ENCODE data around the gene OR10G6. TPM values are rescaled to one million over a fixed set of nuclear protein-coding genes. Genes with fewer than 3 reads are reported as not detected.

Gene OR10G6
- not detected in 2 replicates for total RNA-seq

GRCh38 chr11:123995119-123995518 lies at the start of gene OR10G6:
Gene OR10G6, minus strand, starts transcription at chr11:123995161. Its CDS starts 0 bp downstream, at chr11:123995161.

GRCh38 chr11:124041254-124041653 lies 46.3 kb upstream of the OR10G6 start, which contains the start of gene OR10G7:
Gene OR10G7, minus strand, starts transcription at chr11:124041325. Its CDS starts 2,324 bp downstream, at chr11:124039001.

GRCh38 chr11:124026498-124026897 lies 31.5 kb upstream of the OR10G6 start, which contains the start of gene OR10G8:
Gene OR10G8, plus strand, starts transcription at chr11:124026798. Its CDS starts 2,825 bp downstream, at chr11:124029623.

GRCh38 chr11:124012697-124013096 lies 17.7 kb upstream of the OR10G6 start, which contains the start of gene OR10G4:
Gene OR10G4, plus strand, starts transcription at chr11:124012997. Its CDS starts 2,578 bp downstream, at chr11:124015575.

GRCh38 chr11:123977731-123978347 lies 17.1 kb downstream of the OR10G6 start, which contains the start of gene OR10S1:
Gene OR10S1, minus strand, starts transcription at chr11:123977781. Its CDS starts 117 bp downstream, at chr11:123977664.

Other genes starting within 250 kb of the OR10G6 start
- gene OR6X1, start 240.6 kb downstream of the OR10G6 start, total RNA-seq: not detected in 2 replicates
- not detected in 2 replicates for gene OR6M1, start 188.8 kb downstream of the OR10G6 start, total RNA-seq
- not detected in 2 replicates for gene TMEM225, start 109.5 kb downstream of the OR10G6 start, total RNA-seq
- gene OR8D4, start 93.0 kb downstream of the OR10G6 start, total RNA-seq: 0.32 TPM in 1 of 2 replicates, not detected in the other
- gene OR4D5, start 55.5 kb downstream of the OR10G6 start, total RNA-seq: not detected in 2 replicates
- not detected in 2 replicates for gene OR6T1, start 51.3 kb downstream of the OR10G6 start, total RNA-seq
- gene OR10S1, start 17.4 kb downstream of the OR10G6 start, total RNA-seq: not detected in 2 replicates
- not detected in 2 replicates for gene OR10G4, start 17.8 kb upstream of the OR10G6 start, total RNA-seq
- not detected in 2 replicates for gene OR10G9, start 27.9 kb upstream of the OR10G6 start, total RNA-seq
- not detected in 2 replicates for gene OR10G8, start 31.6 kb upstream of the OR10G6 start, total RNA-seq
- not detected in 2 replicates for gene OR10G7, start 46.2 kb upstream of the OR10G6 start, total RNA-seq
- gene VWA5A, start 120.3 kb upstream of the OR10G6 start, total RNA-seq: 64.4 and 108 TPM in 2 replicates
- under 0.01 TPM in 1 of 2 replicates, not detected in the other for gene OR10D3, start 188.2 kb upstream of the OR10G6 start, total RNA-seq
- gene OR8G1, start 245.9 kb upstream of the OR10G6 start, total RNA-seq: 0.43 TPM in 1 of 2 replicates, not detected in the other

Data from articular chondrocyte of knee joint (primary cell).